Stimulated activated CD4-positive, alpha-beta T cell treated with anti-CD3 and anti-CD28 coated beads, Interleukin-4, amount 100 ng/mL, for 4 hours (primary cell): Measurements from ENCODE around the gene TEAD4.

Experiments
- DNase-seq, 2 experiments: peaks; one replicate each; pipeline ENCODE4 v3.0.0-alpha.2; 2020

The TEAD4 gene

GRCh38 chr12:3085341-3086139 lies 126.3 kb downstream of the TEAD4 start:
- DNase-seq = no peak

DNA sequence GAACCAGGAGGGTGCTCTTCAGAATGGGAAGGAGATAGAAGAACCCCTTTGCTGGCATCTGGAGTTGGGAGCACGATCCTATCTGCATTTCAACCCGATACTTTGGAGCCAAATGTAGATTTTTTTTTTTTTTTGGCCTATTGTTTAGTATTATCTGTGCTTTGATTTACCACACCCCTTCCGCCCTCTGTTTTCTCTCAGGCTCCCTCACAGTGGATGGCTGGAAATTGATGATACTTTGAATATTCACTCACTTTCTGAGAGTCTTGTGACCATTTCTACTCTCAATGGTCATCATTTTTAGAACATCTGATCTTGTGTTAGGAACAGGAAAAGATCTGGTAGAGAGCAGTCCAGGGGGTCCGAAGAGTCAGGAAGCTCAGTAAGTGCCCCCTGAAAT lies 127.0 kb downstream of the TEAD4 start:
- no peak for DNase-seq

GRCh38 chr12:3086729-3087323 lies 127.6 kb downstream of the TEAD4 start:
- DNase-seq = no peak

- DNase-seq = no peak
Measured at GRCh38 chr12:3087758-3088650, 128.8 kb downstream of the TEAD4 start.

DNA sequence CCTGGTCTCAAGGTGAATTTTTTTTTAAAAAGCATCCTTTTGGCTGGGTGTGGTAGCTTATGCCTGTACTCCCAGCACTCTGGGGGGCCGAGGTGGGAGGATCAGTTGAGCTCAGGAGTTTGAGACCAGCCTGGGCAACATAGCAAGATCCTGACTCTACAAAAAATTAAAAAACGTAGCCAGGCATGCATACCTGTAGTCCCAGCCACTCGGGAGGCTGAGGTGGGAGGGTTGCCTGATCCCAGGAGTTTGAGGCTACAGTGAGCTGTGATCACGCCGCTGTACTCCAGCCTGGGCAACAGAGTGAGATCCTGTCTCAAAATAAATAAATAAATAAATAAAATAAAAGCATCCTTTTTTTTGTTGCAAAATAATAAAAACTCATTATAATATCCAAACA lies 130.4 kb downstream of the TEAD4 start:
- no peak for DNase-seq
